OCI-LY1 (cell line): ENCODE results near the gene BCAR3.

ENCODE experiments used
- H2AFZ ChIP-seq: fragments of 200-600 bp; sonication (generic), shearing (Covaris generic); 2 replicates; pipeline ENCODE4 v1.6.0; 2014; ENCODE audit warnings: antibody characterized with exemption, mild to moderate bottlenecking, low read length
- H3F3A ChIP-seq: fragments of 200-600 bp; sonication (generic), shearing (Covaris generic); 2 replicates; pipeline ENCODE4 v1.6.0; 2014; ENCODE audit warnings: mild to moderate bottlenecking, antibody characterized with exemption, low read length, moderate library complexity; ENCODE audit not compliant: insufficient read depth
- H3K27ac ChIP-seq: fragments of 200-600 bp; sonication (generic); 2 replicates; pipeline ENCODE4 v1.5.1; 2014; ENCODE audit warnings: low read length, mixed run types, mild to moderate bottlenecking, low read depth; ENCODE audit not compliant: poor library complexity, severe bottlenecking
- H3K27me3 ChIP-seq: fragments of 200-600 bp; sonication (generic); 2 replicates; pipeline ENCODE4 v1.6.0; 2014; ENCODE audit warnings: antibody characterized with exemption, mild to moderate bottlenecking, low read length, moderate library complexity; ENCODE audit not compliant: insufficient read depth
- H3K36me3 ChIP-seq: fragments of 200-600 bp; sonication (generic); 2 replicates; pipeline ENCODE4 v1.6.1; 2014; ENCODE audit warnings: mild to moderate bottlenecking, antibody characterized with exemption, low read length, moderate library complexity, mixed read lengths; ENCODE audit not compliant: insufficient read depth
- H3K4me1 ChIP-seq: fragments of 200-600 bp; sonication (generic); 2 replicates; pipeline ENCODE4 v1.5.1; 2014; ENCODE audit warnings: mild to moderate bottlenecking, low read length, moderate library complexity; ENCODE audit not compliant: insufficient read depth, severe bottlenecking
- H3K4me2 ChIP-seq: fragments of 200-600 bp; sonication (generic), shearing (Covaris generic); 2 replicates; pipeline ENCODE4 v1.6.1; 2014; ENCODE audit warnings: low read length
- H3K4me3 ChIP-seq: fragments of 200-600 bp; sonication (generic); 2 replicates; pipeline ENCODE4 v1.5.1; 2014; ENCODE audit warnings: low read length, low read depth, mild to moderate bottlenecking, mixed read lengths; ENCODE audit not compliant: poor library complexity, severe bottlenecking
- H3K79me2 ChIP-seq: fragments of 200-600 bp; shearing (Covaris generic); 2 replicates; pipeline ENCODE4 v1.6.1; 2016; ENCODE audit warnings: mixed run types, low read length, mixed read lengths; ENCODE audit not compliant: insufficient read depth
- H3K9ac ChIP-seq: fragments of 200-600 bp; sonication (generic), shearing (Covaris generic); 2 replicates; pipeline ENCODE4 v1.6.1; 2014; ENCODE audit warnings: mild to moderate bottlenecking, low read length, mixed read lengths
- H3K9me2 ChIP-seq: fragments of 200-600 bp; sonication (generic), shearing (Covaris generic); 2 replicates; pipeline ENCODE4 v1.6.1; 2014; ENCODE audit warnings: low read depth, mild to moderate bottlenecking, low read length, mixed read lengths
- H3K9me3 ChIP-seq: fragments of 200-600 bp; shearing (Covaris generic); 2 replicates; pipeline ENCODE4 v1.6.1; 2014; ENCODE audit warnings: low read length, mixed read lengths
- H4K20me1 ChIP-seq: fragments of 200-600 bp; sonication (generic), shearing (Covaris generic); 2 replicates; pipeline ENCODE4 v1.6.0; 2016; ENCODE audit warnings: mild to moderate bottlenecking, low read length; ENCODE audit not compliant: insufficient read depth
- CTCF ChIP-seq: fragments of 200-600 bp; sonication (generic), shearing (Covaris generic); IDR thresholded peaks from 2 replicates; pipeline ENCODE4 v1.5.1; 2017; ENCODE audit warnings: mild to moderate bottlenecking, antibody characterized with exemption, low read length, moderate library complexity, mixed read lengths
- EZH2 ChIP-seq: fragments of 200-600 bp; sonication (generic), shearing (Covaris generic); IDR thresholded peaks from 2 replicates; pipeline ENCODE4 v1.8.0; 2017; ENCODE audit warnings: borderline replicate concordance, mixed run types, mild to moderate bottlenecking, antibody characterized with exemption, low read length, moderate library complexity, mixed read lengths

BCAR3 gene

GRCh38 chr1:93537924-93538323 is 143.7 kb downstream of the BCAR3 start:
- TF ChIP-seq EZH2 (no peak), CTCF (no peak)
- Histone ChIP-seq H3K4me1 (no peaks in the 10 kb centered on the region), H3K79me2 (no peaks in the 10 kb centered on the region), H3K27me3 (no peaks in the 10 kb centered on the region), H3K9me3 (no peaks in the 10 kb centered on the region; the same call in 1 of the 2 replicates), H3K4me2 (no peak overlapping the region), H3K36me3 (no peaks in the 10 kb centered on the region), H3F3A (no peaks in the 10 kb centered on the region), H3K9ac (no peak overlapping the region), H3K4me3 (no peak overlapping the region), H3K9me2 (no peaks in the 10 kb centered on the region), H3K27ac (no peak overlapping the region), H4K20me1 (no peaks in the 10 kb centered on the region; the same call in 1 of the 2 replicates), H2AFZ (no peak overlapping the region)

- H3K27me3 ChIP-seq: no peaks in the 10 kb centered on the region
- H3K4me2 ChIP-seq: no peak overlapping the region
- no peaks in the 10 kb centered on the region for H3K79me2 ChIP-seq
- no peak overlapping the region for H3K4me3 ChIP-seq
- no peaks in the 10 kb centered on the region for H3K4me1 ChIP-seq
- no peaks in the 10 kb centered on the region; the same call in 1 of the 2 replicates for H4K20me1 ChIP-seq
- H3K36me3 ChIP-seq: no peaks in the 10 kb centered on the region
- H3F3A ChIP-seq: no peaks in the 10 kb centered on the region
- no peaks in the 10 kb centered on the region; the same call in 1 of the 2 replicates for H3K9me3 ChIP-seq
- no peak overlapping the region for H3K27ac ChIP-seq
- H3K9me2 ChIP-seq: no peaks in the 10 kb centered on the region
- no peak overlapping the region for H2AFZ ChIP-seq
- H3K9ac ChIP-seq: no peak overlapping the region
- TF ChIP-seq EZH2: no peak
These were observed 144.2 kb downstream of the BCAR3 start for GRCh38 chr1:93537396-93537795.

- no peaks in the 10 kb centered on the region for H3K9me3 ChIP-seq
- H3F3A ChIP-seq: no peaks in the 10 kb centered on the region
- no peaks in the 10 kb centered on the region for H3K36me3 ChIP-seq
- no peaks in the 10 kb centered on the region; the same call in 1 of the 2 replicates for H4K20me1 ChIP-seq
- no peak for TF ChIP-seq CTCF
- no peak for TF ChIP-seq EZH2
- H3K9ac ChIP-seq: no peak overlapping the region
- no peaks in the 10 kb centered on the region for H3K27me3 ChIP-seq
- H2AFZ ChIP-seq: no peak overlapping the region
- no peaks in the 10 kb centered on the region for H3K4me1 ChIP-seq
- H3K4me2 ChIP-seq: no peak overlapping the region
- H3K27ac ChIP-seq: no peak overlapping the region
- no peak overlapping the region for H3K4me3 ChIP-seq
- H3K79me2 ChIP-seq: no peaks in the 10 kb centered on the region
- no peaks in the 10 kb centered on the region for H3K9me2 ChIP-seq
These were observed 148.0 kb downstream of the BCAR3 start for GRCh38 chr1:93533677-93534076.

GRCh38 chr1:93532780-93533378 is 148.8 kb downstream of the BCAR3 start:
- no peaks in the 10 kb centered on the region for H3K36me3 ChIP-seq
- H3K9ac ChIP-seq: no peak overlapping the region
- no peaks in the 10 kb centered on the region for H3K9me2 ChIP-seq
- H3K4me2 ChIP-seq: no peak overlapping the region
- no peaks in the 10 kb centered on the region for H4K20me1 ChIP-seq
- H3K27ac ChIP-seq: no peak overlapping the region
- no peaks in the 10 kb centered on the region for H3K27me3 ChIP-seq
- H3K4me1 ChIP-seq: no peaks in the 10 kb centered on the region
- no peaks in the 10 kb centered on the region for H3K9me3 ChIP-seq
- TF ChIP-seq CTCF (no peak), EZH2 (no peak)
- no peak overlapping the region for H3K4me3 ChIP-seq
- H3K79me2 ChIP-seq: no peaks in the 10 kb centered on the region
- no peak overlapping the region for H2AFZ ChIP-seq
- H3F3A ChIP-seq: no peaks in the 10 kb centered on the region
